Neural cell (in vitro differentiated cells): ENCODE measurements around the gene CRYZ.

Experiments
- EP300 ChIP-seq: fragments of 450-650 bp; conservative IDR thresholded peaks from 2 replicates; pipeline ENCODE4 v1.6.1; 2014; ENCODE audit warnings: antibody characterized with exemption, mild to moderate bottlenecking, moderate library complexity; ENCODE audit not compliant: poor library complexity, severe bottlenecking
- POLR2AphosphoS5 ChIP-seq: IDR thresholded peaks from 2 replicates; pipeline ENCODE4 v1.6.1; 2012
- SMC3 ChIP-seq: fragments of 450-650 bp; conservative IDR thresholded peaks from 2 replicates; pipeline ENCODE4 v1.6.1; 2014; ENCODE audit warnings: antibody characterized with exemption, mild to moderate bottlenecking, moderate library complexity; ENCODE audit not compliant: poor library complexity
- TF ChIP-seq, protein P1 (sequence below): fragments of 450-650 bp; IDR thresholded peaks from 2 replicates; pipeline ENCODE4 v1.5.1; 2014; ENCODE audit warnings: antibody characterized with exemption, mild to moderate bottlenecking, moderate library complexity; ENCODE audit not compliant: poor library complexity, severe bottlenecking

DNA sequence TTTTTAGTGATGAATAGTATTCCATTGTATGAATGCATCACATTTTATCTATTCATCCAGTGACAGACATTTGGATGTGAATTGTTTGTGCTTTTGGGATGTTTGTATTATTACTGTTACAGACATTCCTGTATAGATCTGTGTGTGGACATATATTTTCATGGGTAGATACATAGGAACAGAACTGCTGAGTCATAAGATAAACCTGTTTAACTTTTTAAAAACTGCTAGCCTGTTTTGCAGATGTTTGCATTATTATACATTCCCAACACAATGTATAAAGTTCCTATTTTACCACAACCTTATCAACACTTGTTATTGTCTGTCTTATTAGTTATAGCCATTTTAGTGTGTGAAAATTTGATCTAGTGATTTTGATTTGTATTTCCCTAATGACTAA is 46.9 kb upstream of the CRYZ start:
- TF ChIP-seq EP300 (no peak), SMC3 (no peak), POLR2AphosphoS5 (no peak)
- TF ChIP-seq, protein P1, sequence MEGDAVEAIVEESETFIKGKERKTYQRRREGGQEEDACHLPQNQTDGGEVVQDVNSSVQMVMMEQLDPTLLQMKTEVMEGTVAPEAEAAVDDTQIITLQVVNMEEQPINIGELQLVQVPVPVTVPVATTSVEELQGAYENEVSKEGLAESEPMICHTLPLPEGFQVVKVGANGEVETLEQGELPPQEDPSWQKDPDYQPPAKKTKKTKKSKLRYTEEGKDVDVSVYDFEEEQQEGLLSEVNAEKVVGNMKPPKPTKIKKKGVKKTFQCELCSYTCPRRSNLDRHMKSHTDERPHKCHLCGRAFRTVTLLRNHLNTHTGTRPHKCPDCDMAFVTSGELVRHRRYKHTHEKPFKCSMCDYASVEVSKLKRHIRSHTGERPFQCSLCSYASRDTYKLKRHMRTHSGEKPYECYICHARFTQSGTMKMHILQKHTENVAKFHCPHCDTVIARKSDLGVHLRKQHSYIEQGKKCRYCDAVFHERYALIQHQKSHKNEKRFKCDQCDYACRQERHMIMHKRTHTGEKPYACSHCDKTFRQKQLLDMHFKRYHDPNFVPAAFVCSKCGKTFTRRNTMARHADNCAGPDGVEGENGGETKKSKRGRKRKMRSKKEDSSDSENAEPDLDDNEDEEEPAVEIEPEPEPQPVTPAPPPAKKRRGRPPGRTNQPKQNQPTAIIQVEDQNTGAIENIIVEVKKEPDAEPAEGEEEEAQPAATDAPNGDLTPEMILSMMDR = no peak
